SK-N-SH treated with all-trans-retinoic acid at 6 μM for 48 hours (cell line): ENCODE measurements around the gene FAM110A.

Experiments used
- ATAC-seq: fragments of 200-7000 bp; cut with Tn5 transposase; 3 replicates; pipeline ENCODE4 v1.9.1; 2020; ENCODE audit warnings: mild to moderate bottlenecking, moderate library complexity
- ARNTL ChIP-seq: fragments of 450-650 bp; formaldehyde crosslinking; IDR thresholded peaks from 2 replicates; pipeline ENCODE4 v1.5.0; 2020; ENCODE audit warnings: low read depth, mild to moderate bottlenecking, moderate library complexity, borderline replicate concordance
- BACH2 ChIP-seq: fragments of 250-450 bp; sonication (Bioruptor Pico); IDR thresholded peaks from 2 replicates; pipeline ENCODE4 v1.9.0; 2021; ENCODE audit warnings: mild to moderate bottlenecking, borderline replicate concordance
- CSDC2 ChIP-seq: fragments of 250-450 bp; sonication (Bioruptor Pico); IDR thresholded peaks from 2 replicates; pipeline ENCODE4 v1.5.0; 2020; ENCODE audit warnings: mild to moderate bottlenecking, moderate library complexity
- ESRRG ChIP-seq: fragments of 250-450 bp; sonication (Bioruptor Pico); IDR thresholded peaks from 2 replicates; pipeline ENCODE4 v1.6.1; 2021; ENCODE audit warnings: mild to moderate bottlenecking
- GLIS3 ChIP-seq: fragments of 250-450 bp; sonication (Bioruptor Pico); IDR thresholded peaks from 2 replicates; pipeline ENCODE4 v1.5.0; 2020; ENCODE audit warnings: mild to moderate bottlenecking, moderate library complexity
- ISL1 ChIP-seq: fragments of 250-450 bp; sonication (Bioruptor Pico); IDR thresholded peaks from 2 replicates; pipeline ENCODE4 v2.1.2; 2022; ENCODE audit warnings: mild to moderate bottlenecking, moderate library complexity
- OSR1 ChIP-seq: fragments of 250-450 bp; sonication (Bioruptor Pico); IDR thresholded peaks from 2 replicates; pipeline ENCODE4 v1.8.0; 2022; ENCODE audit warnings: moderate library complexity, mild to moderate bottlenecking, inconsistent platforms
- PPARA ChIP-seq: fragments of 250-450 bp; sonication (Bioruptor Pico); IDR thresholded peaks from 2 replicates; pipeline ENCODE4 v1.5.0; 2020; ENCODE audit warnings: mild to moderate bottlenecking, borderline replicate concordance
- RARB ChIP-seq: fragments of 250-450 bp; sonication (Bioruptor Pico); IDR thresholded peaks from 2 replicates; pipeline ENCODE4 v1.8.0; 2021; ENCODE audit warnings: mild to moderate bottlenecking, moderate library complexity
- SNAI2 ChIP-seq: fragments of 250-450 bp; sonication (Bioruptor Pico); IDR thresholded peaks from 2 replicates; pipeline ENCODE4 v1.5.0; 2020; ENCODE audit warnings: mild to moderate bottlenecking, moderate library complexity
- TCF4 ChIP-seq: fragments of 250-450 bp; sonication (Bioruptor Pico); IDR thresholded peaks from 2 replicates; pipeline ENCODE4 v1.8.0; 2021; ENCODE audit warnings: mild to moderate bottlenecking, moderate library complexity, borderline replicate concordance
- TOX ChIP-seq: fragments of 250-450 bp; sonication (Bioruptor Pico); IDR thresholded peaks from 2 replicates; pipeline ENCODE4 v1.8.0; 2021; ENCODE audit warnings: mild to moderate bottlenecking, moderate library complexity, borderline replicate concordance
- ZC3H10 ChIP-seq: fragments of 250-450 bp; sonication (Bioruptor Pico); IDR thresholded peaks from 2 replicates; pipeline ENCODE4 v1.5.1; 2021; ENCODE audit warnings: mild to moderate bottlenecking, moderate library complexity
- ZFP3 ChIP-seq: fragments of 250-450 bp; sonication (Bioruptor Pico); IDR thresholded peaks from 2 replicates; pipeline ENCODE4 v1.5.0; 2020; ENCODE audit warnings: mild to moderate bottlenecking, moderate library complexity
- ZFP30 ChIP-seq: fragments of 450-650 bp; formaldehyde crosslinking; IDR thresholded peaks from 2 replicates; pipeline ENCODE4 v1.5.0; 2022; ENCODE audit warnings: mild to moderate bottlenecking, moderate library complexity
- ZNF565 ChIP-seq: fragments of 450-650 bp; formaldehyde crosslinking; conservative IDR thresholded peaks from 2 replicates; pipeline ENCODE4 v1.5.0; 2020; ENCODE audit warnings: low read depth, mild to moderate bottlenecking, moderate library complexity
- ZNF70 ChIP-seq: fragments of 450-650 bp; formaldehyde crosslinking; IDR thresholded peaks from 2 replicates; pipeline ENCODE4 v1.5.0; 2020; ENCODE audit warnings: mild to moderate bottlenecking, moderate library complexity
- ZNF8 ChIP-seq: fragments of 450-650 bp; formaldehyde crosslinking; IDR thresholded peaks from 2 replicates; pipeline ENCODE4 v1.5.0; 2020; ENCODE audit warnings: mild to moderate bottlenecking, moderate library complexity
- TF ChIP-seq, protein P1 (sequence below): fragments of 250-450 bp; sonication (Bioruptor Pico); IDR thresholded peaks from 2 replicates; pipeline ENCODE4 v1.8.0; 2021; ENCODE audit warnings: low read depth, mild to moderate bottlenecking, moderate library complexity, borderline replicate concordance
- TF ChIP-seq, protein P2 (sequence below): fragments of 250-450 bp; sonication (Bioruptor Pico); IDR thresholded peaks from 2 replicates; pipeline ENCODE4 v1.8.0; 2020; ENCODE audit warnings: mild to moderate bottlenecking, moderate library complexity, borderline replicate concordance
- TF ChIP-seq, protein P3 (sequence below): fragments of 250-450 bp; sonication (Bioruptor Pico); IDR thresholded peaks from 2 replicates; pipeline ENCODE4 v1.5.1; 2020; ENCODE audit warnings: low read depth, mild to moderate bottlenecking, moderate library complexity
- TF ChIP-seq, protein P4 (sequence below): fragments of 250-450 bp; sonication (Bioruptor Pico); IDR thresholded peaks from 2 replicates; pipeline ENCODE4 v1.5.0; 2020; ENCODE audit warnings: mild to moderate bottlenecking, moderate library complexity

FAM110A gene

DNA sequence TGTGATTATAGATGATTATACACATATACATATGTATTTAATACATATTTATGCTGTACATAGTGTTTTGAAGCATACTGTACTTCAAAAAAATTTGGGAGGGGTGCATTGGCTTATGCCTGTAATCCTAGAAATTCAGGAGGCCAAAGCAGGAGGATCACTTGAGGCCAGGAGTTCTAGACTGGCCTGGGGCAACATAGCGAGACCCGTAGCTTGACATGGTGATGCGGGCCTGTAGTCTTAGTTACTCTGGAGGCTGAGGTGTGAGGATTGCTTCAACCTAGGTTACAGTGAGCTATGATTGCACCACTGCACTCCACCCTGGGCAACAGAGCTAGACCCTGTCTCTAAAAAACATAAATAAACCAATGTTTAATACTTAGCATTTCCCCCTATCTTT, 1.6 kb upstream of the FAM110A start:
- TF ChIP-seq ISL1: no peak
- TF ChIP-seq ZNF8 (CRISPR knock-in tag): no peak
- no peak for TF ChIP-seq SNAI2 (CRISPR knock-in tag)
- TF ChIP-seq TOX (CRISPR knock-in tag): no peak
- TF ChIP-seq, protein P1, sequence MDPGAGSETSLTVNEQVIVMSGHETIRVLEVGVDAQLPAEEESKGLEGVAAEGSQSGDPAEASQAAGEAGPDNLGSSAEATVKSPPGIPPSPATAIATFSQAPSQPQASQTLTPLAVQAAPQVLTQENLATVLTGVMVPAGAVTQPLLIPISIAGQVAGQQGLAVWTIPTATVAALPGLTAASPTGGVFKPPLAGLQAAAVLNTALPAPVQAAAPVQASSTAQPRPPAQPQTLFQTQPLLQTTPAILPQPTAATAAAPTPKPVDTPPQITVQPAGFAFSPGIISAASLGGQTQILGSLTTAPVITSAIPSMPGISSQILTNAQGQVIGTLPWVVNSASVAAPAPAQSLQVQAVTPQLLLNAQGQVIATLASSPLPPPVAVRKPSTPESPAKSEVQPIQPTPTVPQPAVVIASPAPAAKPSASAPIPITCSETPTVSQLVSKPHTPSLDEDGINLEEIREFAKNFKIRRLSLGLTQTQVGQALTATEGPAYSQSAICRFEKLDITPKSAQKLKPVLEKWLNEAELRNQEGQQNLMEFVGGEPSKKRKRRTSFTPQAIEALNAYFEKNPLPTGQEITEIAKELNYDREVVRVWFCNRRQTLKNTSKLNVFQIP (CRISPR knock-in tag): no peak
- no peak for TF ChIP-seq ESRRG (CRISPR knock-in tag)
- TF ChIP-seq ZNF70 (CRISPR knock-in tag): no peak
- TF ChIP-seq BACH2 (CRISPR knock-in tag): no peak
- ATAC-seq: no peak

DNA sequence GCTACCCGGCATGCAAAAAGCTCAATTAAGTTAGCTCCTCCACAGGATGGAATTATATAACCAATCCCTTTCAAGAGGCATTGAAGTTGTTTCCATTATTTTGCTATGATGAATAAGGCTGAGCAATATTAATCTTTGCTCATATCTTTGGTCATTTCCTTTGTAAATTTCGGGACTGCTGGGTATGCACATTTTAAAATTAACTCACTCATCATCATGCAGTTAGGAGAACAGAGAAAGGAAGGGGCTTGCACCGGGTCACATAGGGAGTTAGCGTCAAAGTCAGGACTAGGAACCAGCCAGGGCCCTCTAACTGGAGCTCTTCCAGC, 430 bp upstream of the FAM110A start:
- ATAC-seq: no peak; the same call in 2 of the 3 replicates
- TF ChIP-seq CSDC2 (CRISPR knock-in tag) (no peak), ZNF70 (CRISPR knock-in tag) (no peak), ZNF8 (CRISPR knock-in tag) (no peak), RARB (CRISPR knock-in tag) (no peak), OSR1 (no peak), SNAI2 (CRISPR knock-in tag) (no peak), TOX (CRISPR knock-in tag) (no peak), ZNF565 (no peak), ISL1 (no peak), BACH2 (CRISPR knock-in tag) (no peak), GLIS3 (CRISPR knock-in tag) (no peak), ZFP30 (CRISPR knock-in tag) (no peak), ARNTL (CRISPR knock-in tag) (no peak)
- TF ChIP-seq, protein P2, sequence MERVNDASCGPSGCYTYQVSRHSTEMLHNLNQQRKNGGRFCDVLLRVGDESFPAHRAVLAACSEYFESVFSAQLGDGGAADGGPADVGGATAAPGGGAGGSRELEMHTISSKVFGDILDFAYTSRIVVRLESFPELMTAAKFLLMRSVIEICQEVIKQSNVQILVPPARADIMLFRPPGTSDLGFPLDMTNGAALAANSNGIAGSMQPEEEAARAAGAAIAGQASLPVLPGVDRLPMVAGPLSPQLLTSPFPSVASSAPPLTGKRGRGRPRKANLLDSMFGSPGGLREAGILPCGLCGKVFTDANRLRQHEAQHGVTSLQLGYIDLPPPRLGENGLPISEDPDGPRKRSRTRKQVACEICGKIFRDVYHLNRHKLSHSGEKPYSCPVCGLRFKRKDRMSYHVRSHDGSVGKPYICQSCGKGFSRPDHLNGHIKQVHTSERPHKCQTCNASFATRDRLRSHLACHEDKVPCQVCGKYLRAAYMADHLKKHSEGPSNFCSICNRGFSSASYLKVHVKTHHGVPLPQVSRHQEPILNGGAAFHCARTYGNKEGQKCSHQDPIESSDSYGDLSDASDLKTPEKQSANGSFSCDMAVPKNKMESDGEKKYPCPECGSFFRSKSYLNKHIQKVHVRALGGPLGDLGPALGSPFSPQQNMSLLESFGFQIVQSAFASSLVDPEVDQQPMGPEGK: no peak
- TF ChIP-seq, protein P1 (CRISPR knock-in tag): no peak
- TF ChIP-seq, protein P3, sequence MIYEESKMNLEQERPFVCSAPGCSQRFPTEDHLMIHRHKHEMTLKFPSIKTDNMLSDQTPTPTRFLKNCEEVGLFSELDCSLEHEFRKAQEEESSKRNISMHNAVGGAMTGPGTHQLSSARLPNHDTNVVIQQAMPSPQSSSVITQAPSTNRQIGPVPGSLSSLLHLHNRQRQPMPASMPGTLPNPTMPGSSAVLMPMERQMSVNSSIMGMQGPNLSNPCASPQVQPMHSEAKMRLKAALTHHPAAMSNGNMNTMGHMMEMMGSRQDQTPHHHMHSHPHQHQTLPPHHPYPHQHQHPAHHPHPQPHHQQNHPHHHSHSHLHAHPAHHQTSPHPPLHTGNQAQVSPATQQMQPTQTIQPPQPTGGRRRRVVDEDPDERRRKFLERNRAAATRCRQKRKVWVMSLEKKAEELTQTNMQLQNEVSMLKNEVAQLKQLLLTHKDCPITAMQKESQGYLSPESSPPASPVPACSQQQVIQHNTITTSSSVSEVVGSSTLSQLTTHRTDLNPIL (CRISPR knock-in tag): no peak

DNA sequence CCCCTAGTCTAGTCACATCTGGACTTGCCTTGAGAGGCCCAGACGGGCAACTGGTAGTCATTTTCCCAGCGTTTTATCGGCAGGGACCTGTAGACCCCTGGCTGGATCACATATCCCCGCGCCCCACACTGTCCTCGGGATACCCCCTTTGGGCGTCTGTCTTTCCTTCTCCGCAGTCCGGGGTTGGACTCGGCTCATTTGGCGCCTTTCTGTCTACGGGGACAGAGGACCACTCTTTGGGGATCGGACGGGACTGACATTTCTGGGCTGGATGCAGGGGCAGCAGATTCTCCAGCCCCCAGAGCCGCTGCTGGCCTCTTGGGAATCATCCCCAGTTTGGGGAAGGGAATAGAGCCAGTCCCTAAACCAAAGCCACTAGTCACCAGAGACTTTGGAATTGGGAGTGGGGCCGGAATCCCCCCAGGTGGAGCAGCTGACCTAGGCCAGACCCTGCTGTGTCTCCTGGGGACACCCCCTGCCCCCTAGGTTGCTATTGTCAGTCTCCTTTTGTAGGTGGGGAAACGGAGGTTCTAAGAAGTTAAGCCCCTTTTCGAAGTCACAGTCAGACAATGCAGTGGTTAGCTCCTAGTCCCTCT, 734 bp downstream of the FAM110A start:
- ATAC-seq: peak; percentile 55
- TF ChIP-seq TCF4 (CRISPR knock-in tag) (no peak), ZNF8 (CRISPR knock-in tag) (no peak), GLIS3 (CRISPR knock-in tag) (no peak), CSDC2 (CRISPR knock-in tag) (no peak), OSR1 (no peak), ZFP30 (CRISPR knock-in tag) (no peak), ZNF70 (CRISPR knock-in tag) (no peak), ZFP3 (CRISPR knock-in tag) (no peak), ZNF565 (no peak), RARB (CRISPR knock-in tag) (no peak), ESRRG (CRISPR knock-in tag) (no peak), PPARA (CRISPR knock-in tag) (no peak), ZC3H10 (CRISPR knock-in tag) (no peak), TOX (CRISPR knock-in tag) (no peak)
- TF ChIP-seq, protein P3 (CRISPR knock-in tag): no peak
- TF ChIP-seq, protein P4, sequence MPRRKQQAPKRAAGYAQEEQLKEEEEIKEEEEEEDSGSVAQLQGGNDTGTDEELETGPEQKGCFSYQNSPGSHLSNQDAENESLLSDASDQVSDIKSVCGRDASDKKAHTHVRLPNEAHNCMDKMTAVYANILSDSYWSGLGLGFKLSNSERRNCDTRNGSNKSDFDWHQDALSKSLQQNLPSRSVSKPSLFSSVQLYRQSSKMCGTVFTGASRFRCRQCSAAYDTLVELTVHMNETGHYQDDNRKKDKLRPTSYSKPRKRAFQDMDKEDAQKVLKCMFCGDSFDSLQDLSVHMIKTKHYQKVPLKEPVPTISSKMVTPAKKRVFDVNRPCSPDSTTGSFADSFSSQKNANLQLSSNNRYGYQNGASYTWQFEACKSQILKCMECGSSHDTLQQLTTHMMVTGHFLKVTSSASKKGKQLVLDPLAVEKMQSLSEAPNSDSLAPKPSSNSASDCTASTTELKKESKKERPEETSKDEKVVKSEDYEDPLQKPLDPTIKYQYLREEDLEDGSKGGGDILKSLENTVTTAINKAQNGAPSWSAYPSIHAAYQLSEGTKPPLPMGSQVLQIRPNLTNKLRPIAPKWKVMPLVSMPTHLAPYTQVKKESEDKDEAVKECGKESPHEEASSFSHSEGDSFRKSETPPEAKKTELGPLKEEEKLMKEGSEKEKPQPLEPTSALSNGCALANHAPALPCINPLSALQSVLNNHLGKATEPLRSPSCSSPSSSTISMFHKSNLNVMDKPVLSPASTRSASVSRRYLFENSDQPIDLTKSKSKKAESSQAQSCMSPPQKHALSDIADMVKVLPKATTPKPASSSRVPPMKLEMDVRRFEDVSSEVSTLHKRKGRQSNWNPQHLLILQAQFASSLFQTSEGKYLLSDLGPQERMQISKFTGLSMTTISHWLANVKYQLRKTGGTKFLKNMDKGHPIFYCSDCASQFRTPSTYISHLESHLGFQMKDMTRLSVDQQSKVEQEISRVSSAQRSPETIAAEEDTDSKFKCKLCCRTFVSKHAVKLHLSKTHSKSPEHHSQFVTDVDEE (CRISPR knock-in tag): no peak
- TF ChIP-seq, protein P1 (CRISPR knock-in tag): no peak
- TF ChIP-seq, protein P2: no peak
